ENCODE data around the gene ESRP2.

- TF ChIP-seq EP300 (IDR thresholded peaks at IDR 0.05), result no peak
- TF ChIP-seq CTCF (IDR thresholded peaks at IDR 0.05), result no peak
Measured at GRCh38 chr16:68190736-68191510, 45.0 kb downstream of the ESRP2 start.

Data from stomach (tissue), 4 donors.